ENCODE data around the gene PPA1. TPM values are rescaled to one million over a fixed set of nuclear protein-coding genes. Genes with fewer than 3 reads are reported as not detected.

The PPA1 gene
- total and polyA plus RNA-seq, 2 of the 4 experiments (the other 2 are of a cell fraction): 78.6 to 102 TPM

GRCh38 chr10:70191972-70192305 lies 41.3 kb downstream of the PPA1 start:
- intact Hi-C loops (cut with micrococcal nuclease) (loop anchor here (2.0 kb wide), 1 partner anchor 21 kb away; the partner anchor contains the start of gene SAR1A), dilution Hi-C loops (cut with HindIII; ENCODE audit: low sequenced_read_pairs, unreplicated experiment) (no loop called here), in situ Hi-C loops (cut with MboI; ENCODE audit: low sequenced_read_pairs) (no loop called here)
- Histone ChIP-seq H3K9me1 (ENCODE audit: insufficient read depth, low read length) (peaks cover 24% of the 10 kb centered on the region), H3K27ac (ENCODE audit: insufficient read depth, low read length) (no peak overlapping the region; the same call in 1 of the 2 replicates), H2BK5ac (ENCODE audit: low read depth, low read length, poor library complexity, severe bottlenecking) (peak overlapping the region; percentile 90), H3K18ac (ENCODE audit: low read depth, low read length) (no peak overlapping the region), H4K91ac (ENCODE audit: insufficient read depth, low read depth, low read length) (no peak overlapping the region), H3K4me1 (ENCODE audit: control insufficient read depth, insufficient read depth, low read length) (peaks cover 33% of the 10 kb centered on the region), H3K56ac (ENCODE audit: extremely low read depth, insufficient read depth, low read length) (no peak overlapping the region), H2BK15ac (ENCODE audit: low read depth, low read length) (no peak overlapping the region), H3K9ac (ENCODE audit: low read depth, low read length) (no peak overlapping the region), H3K14ac (replicated peaks; ENCODE audit: low read depth, low read length) (no peak overlapping the region), H4K8ac (ENCODE audit: low read depth in 2 of 2, low read length in 2 of 2) (no peak overlapping the region), H3K36me3 (ENCODE audit: control insufficient read depth, insufficient read depth, low read length) (no peaks in the 10 kb centered on the region), H3K27me3 (ENCODE audit: control insufficient read depth, insufficient read depth, low read length) (no peaks in the 10 kb centered on the region), H3K23ac (ENCODE audit: low read depth, low read length) (no peak overlapping the region), H3K79me1 (ENCODE audit: low read depth in 1 of 2, low read length in 2 of 2) (peaks cover 0 to 20% of the 10 kb centered on the region in 2 experiments; a peak in 2 of 4 replicates), H2AK9ac (replicated peaks; ENCODE audit: low read depth, low read length, poor library complexity) (no peak overlapping the region), H3K9me3 (ENCODE audit: control insufficient read depth, insufficient read depth, low read length) (no peaks in the 10 kb centered on the region), H2AK5ac (ENCODE audit: low read depth, low read length) (no peak overlapping the region), H3K4me3 (ENCODE audit: insufficient read depth, low read depth, low read length) (no peak overlapping the region), H3K4me2 (ENCODE audit: low read depth, low read length) (peak overlapping the region; percentile 58; the same call in 1 of the 2 replicates), H2AFZ (replicated peaks; ENCODE audit: low read length, poor library complexity) (no peak overlapping the region), H4K20me1 (ENCODE audit: insufficient read depth, low read length) (no peaks in the 10 kb centered on the region), H2BK20ac (ENCODE audit: low read depth, low read length) (no peak overlapping the region), H3K4ac (ENCODE audit: low read depth, low read length) (no peak overlapping the region), H4K5ac (ENCODE audit: low read depth, low read length) (no peak overlapping the region), H2BK120ac (ENCODE audit: low read depth, low read length) (no peak overlapping the region)
- ATAC-seq (ENCODE audit: low read depth) (peak; percentile 86), DNase-seq (peak; percentile 95)
- no peak for TF ChIP-seq CHD1 (IDR thresholded peaks at IDR 0.05; ENCODE audit: low read depth, low read length)
- TF ChIP-seq CEBPB (IDR thresholded peaks at IDR 0.05; ENCODE audit: low read depth, low read length): peak; percentile 98
- TF ChIP-seq MAFK (IDR thresholded peaks at IDR 0.05; ENCODE audit: low read depth, low read length): peak; percentile 93
- 0 out of 2 replicates have a peak, but pooled peaks have one; percentile 28 for TF ChIP-seq FOS (IDR thresholded peaks at IDR 0.05; ENCODE audit: low read depth, low read length)
- TF ChIP-seq NFE2L2 (IDR thresholded peaks at IDR 0.05; ENCODE audit: low read depth, low read length): peak; percentile 30; the same call in 1 of the 2 replicates
- CTCF ChIA-PET: no interaction called here
- BruUV-seq (replicated peaks): no TSS peak
- POLR2A ChIA-PET (ENCODE audit: unreplicated experiment): interaction anchor here (2.0 kb wide), 1 partner anchor 22 kb away, joined by 9 read pairs; the partner anchor contains the start of gene SAR1A

Data from IMR-90 (cell line).